Spleen (tissue), 11 donors: ENCODE results near the gene ULBP1. TPM values are rescaled to one million over a fixed set of nuclear protein-coding genes. Genes with fewer than 3 reads are reported as not detected.
"Not testable (repeated sequence)": the region's sequence is repeated elsewhere in the genome, so short reads cannot be mapped to it uniquely, and the experiment has no call there.

Source experiments
- DNase-seq: peaks from one replicate; pipeline ENCODE4 v3.0.0-alpha.2; 2020
- H3K27ac ChIP-seq, 8 donors: fragments of 200-600 bp; sonication (generic) in 7 of 8; 1 replicate in 4 of 8; 2 replicates in 4 of 8; pipeline versions ENCODE4 v1.5.0 to v1.8.0; 2016 to 2021; ENCODE audit warnings: inconsistent platforms in 4 of 8, mild to moderate bottlenecking in 4 of 8, moderate library complexity in 1 of 8
- H3K27me3 ChIP-seq, 7 donors: fragments of 200-600 bp; sonication (generic) in 6 of 7; replicated peaks in 1 of 7; 1 replicate in 4 of 7; 2 replicates in 3 of 7; pipeline versions ENCODE4 v1.5.0 to v1.8.0; 2016 to 2021; ENCODE audit warnings: inconsistent platforms in 3 of 7, mild to moderate bottlenecking in 1 of 7
- H3K36me3 ChIP-seq, 6 donors: fragments of 200-600 bp; sonication (generic) in 5 of 6; 1 replicate in 4 of 6; 2 replicates in 2 of 6; pipeline versions ENCODE4 v1.5.0 to v1.8.0; 2016 to 2021; ENCODE audit warnings: inconsistent platforms in 2 of 6
- H3K4me1 ChIP-seq, 6 donors: fragments of 200-600 bp; sonication (generic) in 5 of 6; 1 replicate in 3 of 6; 2 replicates in 3 of 6; pipeline versions ENCODE4 v1.5.0 to v1.8.0; 2016 to 2021; ENCODE audit warnings: inconsistent platforms in 3 of 6
- H3K4me3 ChIP-seq, 8 donors: fragments of 200-600 bp; sonication (generic) in 7 of 8; 1 replicate in 4 of 8; 2 replicates in 4 of 8; pipeline versions ENCODE4 v1.5.0 to v1.8.0; 2016 to 2021; ENCODE audit warnings: inconsistent platforms in 4 of 8, mild to moderate bottlenecking in 4 of 8, moderate library complexity in 2 of 8
- H3K9me3 ChIP-seq, 8 donors: fragments of 200-600 bp; sonication (generic) in 7 of 8; 1 replicate in 4 of 8; 2 replicates in 4 of 8; pipeline versions ENCODE4 v1.5.0 to v1.8.0; 2016 to 2021; ENCODE audit warnings: inconsistent platforms in 4 of 8
- CTCF ChIP-seq, 11 experiments: fragments of 200-600 bp in 7 of 11; fragments of 450-650 bp in 4 of 11; sonication (generic) in 4 of 11; IDR thresholded peaks in 8 of 11; conservative IDR thresholded peaks in 3 of 11; 1 replicate in 7 of 11; 2 replicates in 4 of 11; pipeline versions ENCODE4 v1.4.0 to v1.8.0; 2016 to 2021; ENCODE audit warnings: antibody characterized with exemption in 11 of 11, inconsistent platforms in 4 of 11, mild to moderate bottlenecking in 1 of 11
- POLR2A ChIP-seq, 3 donors: fragments of 450-650 bp; IDR thresholded peaks; one replicate each; pipeline ENCODE4 v1.5.1; 2017; ENCODE audit warnings: antibody characterized with exemption in 3 of 3, mild to moderate bottlenecking in 1 of 3
- POLR2AphosphoS5 ChIP-seq, 3 donors: sonication (generic); formaldehyde crosslinking; IDR thresholded peaks; one replicate each; pipeline ENCODE4 v1.5.1; 2017; ENCODE audit warnings: antibody characterized with exemption in 3 of 3
- WGBS, 5 donors: extraction: QIAGEN DNeasy Blood & Tissue Kit in 3 of 5; methylation state at CpG; one replicate each; pipeline versions ENCODE4 v1.1.5 to v1.1.7; 2013 to 2018; 5-methylcytosine and 5-hydroxymethylcytosine counted together
- intact Hi-C: fragments of 100-400 bp; cut with DNase I; formaldehyde crosslinking; loops from one replicate; pipeline ENCODE4 v1.15.0; 2023; ENCODE audit warnings: low total_unique reads
- polyA plus RNA-seq, 3 donors: library from polyadenylated mRNA; stranded (reverse); fragments of 200-250 nt; gene quantifications; one replicate each; pipeline ENCODE4 v1.2.1, GENCODE V29; 2013
- total RNA-seq, 7 donors: library from RNA; depleted of rRNA in 3 of 7; stranded (reverse); fragments of >200 nt in 3 of 7; fragmentation: NEBNext Ultra II Directional in 4 of 7; extraction: Animal tissue kit (Norgen Biotek cat#: 25700) in 4 of 7; gene quantifications; one replicate each; pipeline versions ENCODE4 v1.1.0 to v1.2.1, GENCODE V29; 2016 to 2021
- donor health status: healthy with polysubstance abuse.
- donor health status: DM: no; HTN: no; CAD: no; lungs with moderate emphysema.
- donor health status: DM: no; HTN: no; CAD: no.
- donor health status: Bipolar disorder and iron deficiency.
- donor health status: healthy.
- donor health status: DM: no; HTN: no; CAD: no.
- donor health status: DM: yes; HTN: yes; CAD: no.

ULBP1 gene
- total and polyA plus RNA-seq, 10 donors: 0.03 to 0.34 (median 0.15) TPM; not detected in 6

GRCh38 chr6:149964308-149965193, 808 bp downstream of the ULBP1 start:
- DNase-seq: no peak
- H3K9me3 ChIP-seq: no peaks in the 10 kb centered on the region
- 1 to 3% (median 1%) methylated on average over 46 to 103 of the region's 103 CpGs for WGBS, 5 donors
- peak overlapping the region; percentile 36 to 79 (median 57) for H3K4me3 ChIP-seq
- H3K4me1 ChIP-seq: peaks cover 3 to 30% (median 26%) of the 10 kb centered on the region in 6 donors
- H3K27ac ChIP-seq: no peak overlapping the region
- intact Hi-C loops: no loop called here
- H3K36me3 ChIP-seq: no peaks in the 10 kb centered on the region
- peaks cover 7 to 95% (median 55%) of the 10 kb centered on the region in 7 donors for H3K27me3 ChIP-seq
- TF ChIP-seq CTCF (IDR thresholded peaks at IDR 0.05 in 8 of 11, conservative IDR thresholded peaks at IDR 0.05 in 3 of 11): no peak
- TF ChIP-seq POLR2A (IDR thresholded peaks at IDR 0.05): no peak
- TF ChIP-seq POLR2AphosphoS5 (IDR thresholded peaks at IDR 0.05): peak in 1 of 3 donors; percentile 4

- DNase-seq: peak; percentile 84
- Histone ChIP-seq H3K36me3 (no peaks in the 10 kb centered on the region), H3K27ac (no peak overlapping the region), H3K4me1 (peaks cover 3 to 30% (median 26%) of the 10 kb centered on the region in 6 donors), H3K27me3 (peaks cover 7 to 95% (median 51%) of the 10 kb centered on the region in 7 donors), H3K9me3 (no peaks in the 10 kb centered on the region), H3K4me3 (peak overlapping the region in 5 of 8 donors; percentile 54 to 79 (median 56))
- 8 to 18% (median 14%) methylated on average over 23 to 38 of the region's 38 CpGs for WGBS, 5 donors
- intact Hi-C loops: no loop called here
- no peak for TF ChIP-seq CTCF (IDR thresholded peaks at IDR 0.05 in 8 of 11, conservative IDR thresholded peaks at IDR 0.05 in 3 of 11)
- no peak for TF ChIP-seq POLR2A (IDR thresholded peaks at IDR 0.05)
- TF ChIP-seq POLR2AphosphoS5 (IDR thresholded peaks at IDR 0.05): no peak
Observed at GRCh38 chr6:149965194-149966020, 1.7 kb downstream of the ULBP1 start.

- intact Hi-C loops, H3K4me3 ChIP-seq, H3K9me3 ChIP-seq, H3K27ac ChIP-seq, DNase-seq, H3K36me3 ChIP-seq: not testable (repeated sequence)
- Histone ChIP-seq H3K27me3 (peaks cover 7 to 94% (median 42%) of the 10 kb centered on the region in 7 donors), H3K4me1 (peaks cover 3 to 30% (median 26%) of the 10 kb centered on the region in 6 donors)
- 83 to 100% (median 94%) methylated on average over 1 to 2 of the region's 2 CpGs; no CpG with 5 or more reads in 1 of the 5 donors for WGBS, 5 donors
Observed at GRCh38 chr6:149966319-149966718, 2.6 kb downstream of the ULBP1 start.

GRCh38 chr6:149967591-149967990, 3.8 kb downstream of the ULBP1 start:
- intact Hi-C loops: no loop called here
- Histone ChIP-seq H3K4me3 (no peak overlapping the region), H3K9me3 (no peaks in the 10 kb centered on the region), H3K27ac (no peak overlapping the region), H3K27me3 (peaks cover 7 to 91% (median 34%) of the 10 kb centered on the region in 7 donors), H3K36me3 (no peaks in the 10 kb centered on the region), H3K4me1 (peaks cover 3 to 30% (median 26%) of the 10 kb centered on the region in 6 donors)
- 75 to 97% (median 87%) methylated on average over 4 of the region's 4 CpGs for WGBS, 5 donors
- no peak for DNase-seq
- TF ChIP-seq POLR2A (IDR thresholded peaks at IDR 0.05) (no peak), POLR2AphosphoS5 (IDR thresholded peaks at IDR 0.05) (no peak), CTCF (IDR thresholded peaks at IDR 0.05 in 8 of 11, conservative IDR thresholded peaks at IDR 0.05 in 3 of 11) (no peak)

GRCh38 chr6:149967999-149968398, 4.3 kb downstream of the ULBP1 start:
- 19 to 67% (median 58%) methylated on average over 1 to 2 of the region's 2 CpGs for WGBS, 5 donors
- H3K4me3 ChIP-seq, H3K9me3 ChIP-seq, intact Hi-C loops, DNase-seq, H3K27ac ChIP-seq, H3K36me3 ChIP-seq: not testable (repeated sequence)
- peaks cover 4 to 87% (median 30%) of the 10 kb centered on the region in 7 donors for H3K27me3 ChIP-seq
- H3K4me1 ChIP-seq: peaks cover 3 to 26% (median 24%) of the 10 kb centered on the region in 6 donors

GRCh38 chr6:149968909-149969308, 5.2 kb downstream of the ULBP1 start:
- 59 to 81% (median 73%) methylated on average over 2 of the region's 2 CpGs for WGBS, 5 donors
- DNase-seq, intact Hi-C loops, H3K4me3 ChIP-seq, H3K36me3 ChIP-seq, H3K27ac ChIP-seq, H3K9me3 ChIP-seq: not testable (repeated sequence)
- H3K4me1 ChIP-seq: peaks cover 0 to 17% (median 15%) of the 10 kb centered on the region in 6 donors
- H3K27me3 ChIP-seq: peaks cover 4 to 87% (median 28%) of the 10 kb centered on the region in 7 donors
